ENCODE measurements around the gene SKAP1.

Gene SKAP1

DNA sequence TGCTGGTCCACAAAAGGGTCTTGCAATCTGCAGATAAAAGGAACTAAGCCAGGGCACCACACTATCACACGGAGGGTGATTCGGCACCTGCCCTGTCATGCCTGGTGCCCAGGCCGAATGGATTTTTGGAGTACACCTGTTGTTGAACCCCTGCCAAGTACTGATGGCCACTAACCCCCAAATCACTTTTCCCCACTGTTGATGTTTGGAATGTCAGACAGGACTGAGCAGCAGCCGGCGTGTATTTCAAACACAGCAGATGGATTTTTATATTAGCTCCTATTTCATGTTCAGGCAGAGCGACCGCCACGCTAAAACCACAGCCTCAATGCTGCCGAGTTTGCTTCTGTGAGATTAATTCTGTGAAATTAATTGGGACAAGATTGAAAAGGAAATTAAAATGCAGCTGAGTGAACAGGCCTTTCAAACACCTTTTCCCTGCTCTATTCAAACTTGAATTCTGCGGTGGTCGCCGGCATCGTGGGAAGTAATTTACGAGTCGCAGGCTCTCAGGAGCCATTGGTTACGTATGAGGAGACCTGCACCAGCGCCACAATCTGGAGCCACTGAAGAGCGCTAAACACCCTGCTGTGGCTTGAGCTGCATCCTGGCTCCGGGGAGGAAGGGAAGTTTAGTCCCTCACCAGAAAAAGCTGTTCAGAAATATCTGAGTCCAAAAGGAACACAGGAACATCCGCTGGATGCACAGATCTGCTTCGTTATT is 274.0 kb downstream of the SKAP1 start:
- H3K4me3 ChIP-seq (replicated peaks; ENCODE audit: low read depth, low read length), result no peak overlapping the region
- DNase-seq (ENCODE audit: low read depth), result no peak
- TF ChIP-seq, protein P1, sequence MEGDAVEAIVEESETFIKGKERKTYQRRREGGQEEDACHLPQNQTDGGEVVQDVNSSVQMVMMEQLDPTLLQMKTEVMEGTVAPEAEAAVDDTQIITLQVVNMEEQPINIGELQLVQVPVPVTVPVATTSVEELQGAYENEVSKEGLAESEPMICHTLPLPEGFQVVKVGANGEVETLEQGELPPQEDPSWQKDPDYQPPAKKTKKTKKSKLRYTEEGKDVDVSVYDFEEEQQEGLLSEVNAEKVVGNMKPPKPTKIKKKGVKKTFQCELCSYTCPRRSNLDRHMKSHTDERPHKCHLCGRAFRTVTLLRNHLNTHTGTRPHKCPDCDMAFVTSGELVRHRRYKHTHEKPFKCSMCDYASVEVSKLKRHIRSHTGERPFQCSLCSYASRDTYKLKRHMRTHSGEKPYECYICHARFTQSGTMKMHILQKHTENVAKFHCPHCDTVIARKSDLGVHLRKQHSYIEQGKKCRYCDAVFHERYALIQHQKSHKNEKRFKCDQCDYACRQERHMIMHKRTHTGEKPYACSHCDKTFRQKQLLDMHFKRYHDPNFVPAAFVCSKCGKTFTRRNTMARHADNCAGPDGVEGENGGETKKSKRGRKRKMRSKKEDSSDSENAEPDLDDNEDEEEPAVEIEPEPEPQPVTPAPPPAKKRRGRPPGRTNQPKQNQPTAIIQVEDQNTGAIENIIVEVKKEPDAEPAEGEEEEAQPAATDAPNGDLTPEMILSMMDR (IDR thresholded peaks at IDR 0.05; ENCODE audit: low read length, missing control alignments), result no peak

DNA sequence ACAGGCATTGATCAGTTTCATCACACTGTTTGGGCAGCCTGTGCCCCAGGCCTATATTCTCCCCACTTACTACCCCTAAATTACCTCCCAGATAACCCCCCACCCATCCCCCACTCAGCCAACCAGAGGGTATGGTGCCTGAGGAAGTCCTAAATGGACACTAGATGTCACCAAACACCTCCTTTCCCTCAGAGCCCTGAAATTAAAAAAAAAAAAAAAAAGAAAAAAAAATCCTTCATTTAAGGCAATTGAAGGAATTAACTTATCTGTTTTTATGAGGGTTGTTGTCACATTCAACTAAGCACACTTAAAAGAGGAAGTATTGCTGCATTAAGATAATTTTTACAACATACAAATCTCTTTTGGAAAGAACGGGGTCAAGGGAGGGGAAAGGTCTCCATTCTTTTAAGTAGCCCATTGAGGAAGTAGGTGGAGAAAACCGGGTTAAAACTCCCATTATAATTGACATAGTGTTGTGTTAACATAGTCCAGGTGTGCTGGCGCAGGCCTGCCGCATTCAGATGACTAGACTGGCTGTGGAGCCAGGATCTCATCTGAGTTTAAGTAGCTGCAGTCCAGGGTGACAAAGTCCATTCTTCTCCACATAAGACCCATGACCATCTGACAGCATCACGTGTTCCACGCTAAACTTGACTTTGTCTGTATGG is 276.2 kb downstream of the SKAP1 start:
- H3K4me3 ChIP-seq (replicated peaks; ENCODE audit: low read depth, low read length), result no peak overlapping the region
- peak; percentile 63 for DNase-seq (ENCODE audit: low read depth)
- TF ChIP-seq, protein P1 (IDR thresholded peaks at IDR 0.05; ENCODE audit: low read length, missing control alignments), result peak; percentile 55

DNA sequence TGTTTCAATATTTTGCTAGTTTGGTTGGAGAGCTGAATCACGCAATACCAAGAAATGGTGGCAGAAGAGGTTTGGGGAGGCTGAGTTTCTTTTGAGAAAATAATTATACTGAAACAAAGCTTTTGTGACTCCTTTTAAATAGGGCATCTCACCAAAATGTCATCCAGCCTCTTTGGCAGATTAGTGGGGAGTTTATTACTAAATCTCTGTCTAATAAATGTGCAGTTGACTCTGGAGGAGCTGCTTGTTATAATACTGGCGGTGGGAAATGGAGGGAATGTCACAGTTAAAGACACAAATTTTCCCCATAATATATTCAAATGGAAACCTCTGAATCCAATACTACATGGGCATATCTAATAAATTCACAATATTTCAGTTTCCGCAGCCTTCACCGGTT is 277.7 kb downstream of the SKAP1 start:
- TF ChIP-seq, protein P1 (IDR thresholded peaks at IDR 0.05; ENCODE audit: low read length, missing control alignments), result no peak
- DNase-seq (ENCODE audit: low read depth), result no peak
- H3K4me3 ChIP-seq (replicated peaks; ENCODE audit: low read depth, low read length), result no peak overlapping the region

DNA sequence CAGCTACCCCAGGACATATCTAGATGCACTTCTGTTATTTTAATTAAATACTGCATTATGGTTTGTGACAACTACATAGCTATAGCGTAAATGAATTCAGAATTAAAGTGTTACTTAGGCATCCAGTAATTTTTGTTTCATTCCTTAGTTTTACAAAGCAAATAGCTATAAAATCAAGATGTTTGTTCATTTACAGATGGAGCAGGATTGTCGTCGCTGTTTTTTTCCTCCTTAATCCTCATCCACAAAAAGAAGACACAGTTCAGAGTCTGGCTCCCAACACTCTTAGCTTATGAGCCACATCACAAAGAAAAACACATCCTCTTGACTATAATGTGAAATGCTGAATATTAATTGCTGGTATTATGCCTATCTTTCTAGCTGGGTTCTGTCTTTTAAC is 278.8 kb downstream of the SKAP1 start:
- no peak for DNase-seq (ENCODE audit: low read depth)
- no peak overlapping the region for H3K4me3 ChIP-seq (replicated peaks; ENCODE audit: low read depth, low read length)
- TF ChIP-seq, protein P1 (IDR thresholded peaks at IDR 0.05; ENCODE audit: low read length, missing control alignments), result no peak

DNA sequence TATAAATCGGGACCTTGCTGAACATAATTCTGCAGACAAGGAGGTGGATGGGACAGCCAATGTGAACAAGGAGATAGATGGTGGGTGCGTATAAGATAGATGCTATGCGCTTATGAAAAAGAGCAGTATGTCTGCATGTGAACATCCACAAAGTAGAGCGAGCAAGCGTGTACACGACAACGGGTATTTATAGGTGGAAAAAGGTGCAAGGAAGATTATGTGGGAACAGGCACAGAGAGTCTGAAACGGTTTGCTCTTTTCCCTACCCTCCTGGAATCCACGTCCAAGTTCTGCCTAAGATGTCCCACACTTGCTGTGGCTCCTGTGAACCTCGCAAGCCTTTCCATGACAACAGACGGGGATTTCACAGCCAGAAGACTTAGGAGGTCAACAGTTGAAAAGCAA is 279.4 kb downstream of the SKAP1 start:
- no peak for DNase-seq (ENCODE audit: low read depth)
- TF ChIP-seq, protein P1 (IDR thresholded peaks at IDR 0.05; ENCODE audit: low read length, missing control alignments), result no peak
- no peak overlapping the region for H3K4me3 ChIP-seq (replicated peaks; ENCODE audit: low read depth, low read length)

DNA sequence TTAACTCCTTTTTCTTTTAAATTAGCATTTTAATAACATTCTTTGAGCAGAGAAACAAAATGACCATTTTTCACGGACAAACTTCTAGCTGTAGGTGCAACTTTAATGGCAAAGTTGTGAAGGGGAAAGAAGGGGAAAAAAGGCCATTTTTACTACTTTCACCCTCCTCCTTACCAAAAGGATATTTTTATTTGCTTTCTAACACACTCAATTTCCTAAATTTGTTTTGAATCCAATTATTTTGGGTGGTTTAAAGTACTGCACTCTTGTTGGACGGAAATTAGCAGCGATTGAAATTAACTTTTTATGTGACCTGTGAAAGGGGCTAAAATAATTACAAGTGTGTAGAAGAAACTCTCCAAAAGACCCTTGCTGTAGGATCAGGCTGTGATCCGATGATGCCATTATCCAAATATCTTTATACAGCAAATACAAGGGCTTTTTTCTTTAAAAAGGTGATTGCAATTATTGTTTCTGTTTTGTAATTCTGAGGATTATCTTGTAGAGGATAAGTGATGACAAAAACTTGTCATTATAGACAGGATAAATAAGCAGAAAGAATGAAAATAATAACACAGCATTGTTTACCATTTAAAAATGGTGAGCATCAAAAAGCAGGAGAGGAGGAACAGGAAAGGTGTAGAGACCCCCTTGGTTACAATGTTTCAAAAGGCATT is 280.1 kb downstream of the SKAP1 start:
- TF ChIP-seq, protein P1 (IDR thresholded peaks at IDR 0.05; ENCODE audit: low read length, missing control alignments), result no peak
- no peak for DNase-seq (ENCODE audit: low read depth)
- H3K4me3 ChIP-seq (replicated peaks; ENCODE audit: low read depth, low read length), result no peak overlapping the region

Data from fibroblast of pulmonary artery (primary cell).